Psoas muscle (tissue), 8 donors: Measurements from ENCODE around the gene EEFSEC. TPM values are rescaled to one million over a fixed set of nuclear protein-coding genes. Genes with fewer than 3 reads are reported as not detected.

Experiments used
- ATAC-seq, 4 donors: fragments of 200-7000 bp; cut with Tn5 transposase; one replicate each; pipeline ENCODE4 v1.9.1; 2020; ENCODE audit warnings: moderate library complexity in 3 of 4, mild to moderate bottlenecking in 2 of 4
- DNase-seq, 2 donors: peaks; one replicate each; pipeline ENCODE4 v3.0.0-alpha.2; 2020
- H3K27ac ChIP-seq: fragments of 200-600 bp; one replicate; pipeline ENCODE4 v1.8.0; 2022
- H3K27me3 ChIP-seq, 3 donors: fragments of 200-600 bp in 1 of 3; one replicate each; pipeline versions ENCODE4 v1.6.1 to v1.8.0; 2013 to 2022; ENCODE audit warnings: low read length in 2 of 3, mild to moderate bottlenecking in 2 of 3, moderate library complexity in 1 of 3; ENCODE audit not compliant: insufficient read depth in 3 of 3
- H3K36me3 ChIP-seq, 2 donors: fragments of 200-600 bp in 1 of 2; one replicate each; pipeline versions ENCODE4 v1.6.1 to v1.8.0; 2013 to 2022; ENCODE audit warnings: low read depth in 1 of 2, mild to moderate bottlenecking in 1 of 2, moderate library complexity in 1 of 2; ENCODE audit not compliant: insufficient read depth in 1 of 2
- H3K4me1 ChIP-seq: fragments of 200-600 bp; one replicate; pipeline ENCODE4 v1.8.0; 2022
- H3K4me3 ChIP-seq: fragments of 200-600 bp; one replicate; pipeline ENCODE4 v1.8.0; 2022; ENCODE audit warnings: mild to moderate bottlenecking
- H3K9me3 ChIP-seq: fragments of 200-600 bp; one replicate; pipeline ENCODE4 v1.8.0; 2022
- CTCF ChIP-seq: fragments of 200-600 bp; IDR thresholded peaks from one replicate; pipeline ENCODE4 v1.8.0; 2022; ENCODE audit warnings: antibody characterized with exemption
- WGBS, 3 donors: extraction: QIAGEN DNeasy Blood & Tissue Kit; methylation state at CpG; one replicate each; pipeline versions ENCODE4 v1.1.6 to v1.1.7; 2013; 5-methylcytosine and 5-hydroxymethylcytosine counted together
- intact Hi-C, 2 donors: fragments of 100-400 bp; cut with DNase I; formaldehyde crosslinking; loops; one replicate each; pipeline versions ENCODE4 v1.11.0 to v1.14.2; 2022
- polyA plus RNA-seq, 3 donors: library from polyadenylated mRNA; stranded (reverse); fragments of 200-250 nt; gene quantifications; one replicate each; pipeline ENCODE4 v1.2.3, GENCODE V29; 2013
- total RNA-seq, 4 donors: library from RNA; stranded (reverse); fragmentation: NEBNext Ultra II Directional in 2 of 4; extraction: Animal tissue kit (Norgen Biotek cat#: 25700) in 2 of 4; gene quantifications; one replicate each; pipeline versions ENCODE4 v1.2.1 to v1.2.4, GENCODE V29; 2021 to 2023
- donor health status: healthy with polysubstance abuse.
- donor health status: DM: no; HTN: no; CAD: no; lungs with moderate emphysema.
- donor health status: Bipolar disorder and iron deficiency.
- donor health status: healthy.
- donor health status: DM: yes; HTN: yes; CAD: no.
- donor health status: DM: no; HTN: no; CAD: no.
- donor health status: DM: no; HTN: no; CAD: no.
- donor health status: DM: yes; HTN: yes; CAD: no.

Gene EEFSEC
- total and polyA plus RNA-seq, 7 donors = 10.7 to 18.9 (median 14.0) TPM

DNA sequence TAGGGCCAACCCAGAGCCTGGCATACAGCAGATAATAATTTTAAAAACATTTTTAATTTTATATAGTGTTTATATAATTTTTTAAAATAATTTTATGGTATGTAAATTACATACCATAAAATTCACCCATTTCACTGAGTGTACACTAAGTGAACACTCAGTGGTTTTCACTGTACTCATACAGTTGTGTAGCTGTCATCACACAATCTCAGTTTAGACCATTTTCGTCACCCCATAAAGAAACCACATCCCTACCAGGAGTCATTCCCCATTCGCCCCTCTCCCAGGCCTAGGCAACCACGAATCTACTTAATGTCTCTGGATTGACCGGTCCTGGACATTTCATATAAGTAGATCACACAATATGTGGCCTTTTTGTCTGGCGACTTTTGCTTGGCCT, 10.2 kb downstream of the EEFSEC start:
- Histone ChIP-seq H3K4me3 (no peak overlapping the region), H3K9me3 (no peaks in the 10 kb centered on the region), H3K4me1 (peaks cover 9% of the 10 kb centered on the region), H3K27ac (no peak overlapping the region), H3K36me3 (peaks cover 0 to 19% of the 10 kb centered on the region in 2 donors), H3K27me3 (no peaks in the 10 kb centered on the region)
- WGBS, 3 donors = 59 to 97% (median 68%) methylated on average over 5 of the region's 5 CpGs
- DNase-seq = no peak
- intact Hi-C loops = no loop called here
- ATAC-seq = no peak
- no peak for TF ChIP-seq CTCF

GRCh38 chr3:128166971-128167453, 13.7 kb downstream of the EEFSEC start:
- H3K9me3 ChIP-seq = no peaks in the 10 kb centered on the region
- ATAC-seq (no peak), DNase-seq (no peak)
- no peaks in the 10 kb centered on the region for H3K27me3 ChIP-seq
- peaks cover 0 to 7% of the 10 kb centered on the region in 2 donors for H3K36me3 ChIP-seq
- H3K4me1 ChIP-seq = peaks cover 12% of the 10 kb centered on the region
- no peak overlapping the region for H3K27ac ChIP-seq
- no peak overlapping the region for H3K4me3 ChIP-seq
- no peak for TF ChIP-seq CTCF
- intact Hi-C loops = no loop called here
- WGBS, 3 donors = 90 to 93% (median 91%) methylated on average over 5 of the region's 5 CpGs

GRCh38 chr3:128167646-128167972, 14.3 kb downstream of the EEFSEC start:
- DNase-seq (no peak), ATAC-seq (no peak)
- no peak overlapping the region for H3K27ac ChIP-seq
- H3K4me1 ChIP-seq = peaks cover 12% of the 10 kb centered on the region
- H3K4me3 ChIP-seq = no peak overlapping the region
- peaks cover 0 to 1% of the 10 kb centered on the region in 2 donors for H3K36me3 ChIP-seq
- 76 to 83% (median 77%) methylated on average over 8 of the region's 8 CpGs for WGBS, 3 donors
- intact Hi-C loops = no loop called here
- TF ChIP-seq CTCF = no peak
- H3K9me3 ChIP-seq = no peaks in the 10 kb centered on the region
- no peaks in the 10 kb centered on the region for H3K27me3 ChIP-seq

DNA sequence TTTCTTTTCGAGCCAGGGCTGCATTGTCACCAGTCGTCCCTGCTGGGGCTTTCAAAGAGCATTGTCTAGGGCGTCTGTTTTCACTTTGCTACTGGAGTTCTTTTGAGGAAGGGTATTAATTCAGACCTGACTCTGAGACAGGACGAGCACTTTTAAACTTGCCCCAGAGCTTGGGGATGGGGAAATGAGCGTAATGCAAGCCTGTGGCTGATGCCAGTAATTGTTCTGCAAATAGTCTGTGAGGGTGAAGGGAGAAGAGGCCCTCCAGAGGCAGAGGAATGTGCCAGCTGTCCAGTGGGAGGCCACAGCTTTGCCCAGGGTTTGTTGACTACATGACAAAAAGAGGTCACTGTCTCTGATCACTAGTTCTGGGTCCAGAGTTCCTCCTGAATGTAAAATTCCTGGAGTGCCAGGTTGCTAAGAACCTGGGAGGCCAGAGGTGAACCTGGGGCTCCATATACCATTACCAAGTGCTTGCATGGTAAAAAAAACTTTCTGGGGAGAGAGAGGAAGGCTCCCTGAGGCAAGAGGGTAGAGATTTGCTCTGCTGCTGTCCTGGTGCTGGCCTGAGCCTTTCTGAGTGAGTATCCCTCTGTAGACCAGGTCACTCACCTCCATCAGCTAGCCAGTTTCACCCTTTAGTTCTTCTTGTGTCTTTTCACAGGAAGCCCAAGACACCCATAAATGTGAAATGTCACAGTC, 14.8 kb downstream of the EEFSEC start:
- no peak for TF ChIP-seq CTCF
- Histone ChIP-seq H3K4me3 (no peak overlapping the region), H3K36me3 (no peaks in the 10 kb centered on the region), H3K4me1 (peaks cover 12% of the 10 kb centered on the region), H3K27me3 (no peaks in the 10 kb centered on the region), H3K27ac (peak overlapping the region; percentile 43), H3K9me3 (no peaks in the 10 kb centered on the region)
- WGBS, 3 donors = 40 to 50% (median 42%) methylated on average over 5 of the region's 5 CpGs
- ATAC-seq = peak; percentile 85 to 92 (median 90)
- DNase-seq = peak in 1 of 2 donors; percentile 22
- intact Hi-C loops = no loop called here

GRCh38 chr3:128168836-128169235, 15.6 kb downstream of the EEFSEC start:
- intact Hi-C loops = no loop called here
- peaks cover 14% of the 10 kb centered on the region for H3K4me1 ChIP-seq
- 88 to 95% (median 91%) methylated on average over 4 of the region's 4 CpGs for WGBS, 3 donors
- H3K27me3 ChIP-seq = no peaks in the 10 kb centered on the region
- no peak overlapping the region for H3K4me3 ChIP-seq
- H3K27ac ChIP-seq = no peak overlapping the region
- no peaks in the 10 kb centered on the region for H3K9me3 ChIP-seq
- no peaks in the 10 kb centered on the region for H3K36me3 ChIP-seq
- ATAC-seq = no peak
- no peak for TF ChIP-seq CTCF
- DNase-seq = no peak
